ENCODE data around the gene FH.

FH gene

DNA sequence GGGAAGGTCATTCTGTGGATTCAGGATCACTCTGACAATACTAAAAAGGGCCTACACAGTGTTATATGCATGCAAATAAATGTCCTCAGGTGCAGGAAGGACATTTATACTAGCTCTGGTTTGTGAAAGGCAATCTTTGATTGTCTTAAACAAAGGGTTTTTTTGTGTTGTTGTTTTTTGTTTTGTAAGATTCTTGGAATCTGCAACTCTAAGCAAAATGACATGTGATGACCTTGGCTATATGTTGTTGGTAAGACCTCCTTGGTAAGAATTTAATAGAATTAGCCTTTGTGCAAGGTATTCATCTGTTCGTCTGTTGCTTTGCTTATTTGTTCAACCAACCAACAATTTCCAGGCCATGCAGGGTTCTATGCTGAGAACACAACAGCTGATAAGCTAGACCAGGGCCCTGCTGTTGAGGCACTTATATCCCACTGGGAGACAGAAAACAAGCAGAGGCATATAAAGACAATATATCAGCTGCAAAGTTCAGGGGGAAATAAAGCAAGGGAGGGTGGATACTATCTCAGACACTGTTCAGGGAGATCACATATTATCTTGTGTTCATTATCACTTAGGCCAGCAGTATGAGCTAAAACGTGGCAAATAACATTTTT is 60.3 kb downstream of the FH start:
- Histone ChIP-seq H3K36me3 (ENCODE audit: control insufficient read depth, low read length) (no peaks in the 10 kb centered on the region), H3K27ac (ENCODE audit: low read depth, low read length) (no peak overlapping the region), H3K4me1 (ENCODE audit: control insufficient read depth, low read length) (no peaks in the 10 kb centered on the region), H3K79me2 (ENCODE audit: control insufficient read depth, low read length) (no peaks in the 10 kb centered on the region), H3K9me2 (replicated peaks; ENCODE audit: control insufficient read depth, low read length) (no peaks in the 10 kb centered on the region), H4K20me1 (ENCODE audit: control insufficient read depth, insufficient read depth, low read depth, low read length) (no peaks in the 10 kb centered on the region), H3K27me3 (ENCODE audit: control insufficient read depth, low read length) (no peaks in the 10 kb centered on the region), H3F3A (ENCODE audit: control insufficient read depth, insufficient read depth) (no peaks in the 10 kb centered on the region), H3K9me3 (ENCODE audit: control insufficient read depth, insufficient read depth, low read length) (no peaks in the 10 kb centered on the region), H3K4me3 (ENCODE audit: low read length) (no peak overlapping the region), H3K4me2 (ENCODE audit: low read length) (no peak overlapping the region)
- no peak for TF ChIP-seq EZH2phosphoT487 (IDR thresholded peaks at IDR 0.05; ENCODE audit: borderline replicate concordance, low read length)
- TF ChIP-seq, protein P1, sequence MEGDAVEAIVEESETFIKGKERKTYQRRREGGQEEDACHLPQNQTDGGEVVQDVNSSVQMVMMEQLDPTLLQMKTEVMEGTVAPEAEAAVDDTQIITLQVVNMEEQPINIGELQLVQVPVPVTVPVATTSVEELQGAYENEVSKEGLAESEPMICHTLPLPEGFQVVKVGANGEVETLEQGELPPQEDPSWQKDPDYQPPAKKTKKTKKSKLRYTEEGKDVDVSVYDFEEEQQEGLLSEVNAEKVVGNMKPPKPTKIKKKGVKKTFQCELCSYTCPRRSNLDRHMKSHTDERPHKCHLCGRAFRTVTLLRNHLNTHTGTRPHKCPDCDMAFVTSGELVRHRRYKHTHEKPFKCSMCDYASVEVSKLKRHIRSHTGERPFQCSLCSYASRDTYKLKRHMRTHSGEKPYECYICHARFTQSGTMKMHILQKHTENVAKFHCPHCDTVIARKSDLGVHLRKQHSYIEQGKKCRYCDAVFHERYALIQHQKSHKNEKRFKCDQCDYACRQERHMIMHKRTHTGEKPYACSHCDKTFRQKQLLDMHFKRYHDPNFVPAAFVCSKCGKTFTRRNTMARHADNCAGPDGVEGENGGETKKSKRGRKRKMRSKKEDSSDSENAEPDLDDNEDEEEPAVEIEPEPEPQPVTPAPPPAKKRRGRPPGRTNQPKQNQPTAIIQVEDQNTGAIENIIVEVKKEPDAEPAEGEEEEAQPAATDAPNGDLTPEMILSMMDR (IDR thresholded peaks at IDR 0.05; ENCODE audit: low read depth, low read length, poor library complexity, severe bottlenecking) = no peak

DNA sequence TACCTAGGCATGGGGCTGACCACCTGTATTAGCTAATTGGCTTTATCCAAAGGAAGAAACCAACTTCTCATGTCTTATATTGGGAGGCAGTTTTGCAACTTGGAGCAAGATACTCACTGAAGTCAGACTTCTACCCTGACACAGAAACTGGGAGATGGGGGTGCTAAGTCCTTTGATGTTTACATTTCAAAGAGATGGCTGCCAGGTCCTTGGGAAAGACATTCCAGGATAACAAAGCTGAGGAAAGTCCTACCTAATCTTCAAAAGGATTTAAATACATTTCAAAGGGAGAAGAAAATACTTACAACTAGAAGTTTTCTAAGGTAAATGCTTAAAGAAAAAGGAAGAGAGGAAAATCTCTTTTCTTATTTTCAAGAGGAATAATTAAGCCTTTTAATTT is 62.1 kb downstream of the FH start:
- Histone ChIP-seq H3K9me3 (ENCODE audit: control insufficient read depth, insufficient read depth, low read length) (no peaks in the 10 kb centered on the region), H3K27me3 (ENCODE audit: control insufficient read depth, low read length) (no peaks in the 10 kb centered on the region), H3K27ac (ENCODE audit: low read depth, low read length) (no peak overlapping the region), H3K4me3 (ENCODE audit: low read length) (no peak overlapping the region), H4K20me1 (ENCODE audit: control insufficient read depth, insufficient read depth, low read depth, low read length) (no peaks in the 10 kb centered on the region), H3K36me3 (ENCODE audit: control insufficient read depth, low read length) (no peaks in the 10 kb centered on the region), H3K4me1 (ENCODE audit: control insufficient read depth, low read length) (no peaks in the 10 kb centered on the region), H3K4me2 (ENCODE audit: low read length) (no peak overlapping the region), H3K79me2 (ENCODE audit: control insufficient read depth, low read length) (no peaks in the 10 kb centered on the region), H3K9me2 (replicated peaks; ENCODE audit: control insufficient read depth, low read length) (no peaks in the 10 kb centered on the region), H3F3A (ENCODE audit: control insufficient read depth, insufficient read depth) (no peaks in the 10 kb centered on the region)
- TF ChIP-seq EZH2phosphoT487 (IDR thresholded peaks at IDR 0.05; ENCODE audit: borderline replicate concordance, low read length) = no peak

GRCh38 chr1:241456743-241457142 is 62.8 kb downstream of the FH start:
- H4K20me1 ChIP-seq (ENCODE audit: control insufficient read depth, insufficient read depth, low read depth, low read length) = no peaks in the 10 kb centered on the region
- H3K79me2 ChIP-seq (ENCODE audit: control insufficient read depth, low read length) = no peaks in the 10 kb centered on the region
- H3K9me3 ChIP-seq (ENCODE audit: control insufficient read depth, insufficient read depth, low read length) = no peaks in the 10 kb centered on the region
- TF ChIP-seq, protein P1 (IDR thresholded peaks at IDR 0.05; ENCODE audit: low read depth, low read length, poor library complexity, severe bottlenecking) = no peak
- TF ChIP-seq EZH2phosphoT487 (IDR thresholded peaks at IDR 0.05; ENCODE audit: borderline replicate concordance, low read length) = no peak
- no peak overlapping the region for H3K27ac ChIP-seq (ENCODE audit: low read depth, low read length)
- no peaks in the 10 kb centered on the region for H3K27me3 ChIP-seq (ENCODE audit: control insufficient read depth, low read length)
- no peaks in the 10 kb centered on the region for H3K4me1 ChIP-seq (ENCODE audit: control insufficient read depth, low read length)
- no peaks in the 10 kb centered on the region for H3K36me3 ChIP-seq (ENCODE audit: control insufficient read depth, low read length)
- no peaks in the 10 kb centered on the region for H3F3A ChIP-seq (ENCODE audit: control insufficient read depth, insufficient read depth)
- H3K4me3 ChIP-seq (ENCODE audit: low read length) = no peak overlapping the region
- H3K9me2 ChIP-seq (replicated peaks; ENCODE audit: control insufficient read depth, low read length) = no peaks in the 10 kb centered on the region
- H3K4me2 ChIP-seq (ENCODE audit: low read length) = no peak overlapping the region

GRCh38 chr1:241453732-241454131 is 65.8 kb downstream of the FH start:
- Histone ChIP-seq H3K79me2 (ENCODE audit: control insufficient read depth, low read length) (no peaks in the 10 kb centered on the region), H3K27me3 (ENCODE audit: control insufficient read depth, low read length) (no peaks in the 10 kb centered on the region), H3K4me2 (ENCODE audit: low read length) (no peak overlapping the region), H4K20me1 (ENCODE audit: control insufficient read depth, insufficient read depth, low read depth, low read length) (no peaks in the 10 kb centered on the region), H3K4me1 (ENCODE audit: control insufficient read depth, low read length) (no peaks in the 10 kb centered on the region), H3K4me3 (ENCODE audit: low read length) (no peak overlapping the region), H3F3A (ENCODE audit: control insufficient read depth, insufficient read depth) (no peaks in the 10 kb centered on the region), H3K9me2 (replicated peaks; ENCODE audit: control insufficient read depth, low read length) (no peaks in the 10 kb centered on the region), H3K36me3 (ENCODE audit: control insufficient read depth, low read length) (no peaks in the 10 kb centered on the region), H3K27ac (ENCODE audit: low read depth, low read length) (no peak overlapping the region), H3K9me3 (ENCODE audit: control insufficient read depth, insufficient read depth, low read length) (no peaks in the 10 kb centered on the region)
- TF ChIP-seq EZH2phosphoT487 (IDR thresholded peaks at IDR 0.05; ENCODE audit: borderline replicate concordance, low read length) = no peak
- TF ChIP-seq, protein P1 (IDR thresholded peaks at IDR 0.05; ENCODE audit: low read depth, low read length, poor library complexity, severe bottlenecking) = no peak
